Thoracic aorta (tissue), 2 donors: ENCODE measurements around the gene FAM184B. TPM values are rescaled to one million over a fixed set of nuclear protein-coding genes. Genes with fewer than 3 reads are reported as not detected.

Experiments used
- ATAC-seq: fragments of 150-250 bp; one replicate; pipeline ENCODE4 v1.8.0; 2017; ENCODE audit warnings: low read depth; ENCODE audit not compliant: insufficient number of reproducible peaks, low FRiP score
- DNase-seq: peaks from one replicate; pipeline ENCODE4 v3.0.0-alpha.2; 2020; ENCODE audit warnings: low spot score
- H3K27ac ChIP-seq, 2 donors: fragments of 200-600 bp; sonication (generic); 1 replicate in 1 of 2; 2 replicates in 1 of 2; pipeline ENCODE4 v1.5.1; 2016; ENCODE audit warnings: mild to moderate bottlenecking in 2 of 2, moderate library complexity in 2 of 2
- H3K27me3 ChIP-seq: fragments of 200-600 bp; sonication (generic); replicated peaks from 2 replicates; pipeline ENCODE4 v1.6.0; 2016; ENCODE audit warnings: mild to moderate bottlenecking; ENCODE audit not compliant: insufficient read depth
- H3K36me3 ChIP-seq: fragments of 200-600 bp; sonication (generic); one replicate; pipeline ENCODE4 v1.5.1; 2016
- H3K4me1 ChIP-seq, 2 donors: fragments of 200-600 bp; sonication (generic); 1 replicate in 1 of 2; 2 replicates in 1 of 2; pipeline versions ENCODE4 v1.5.1 to v1.6.0; 2016; ENCODE audit warnings: low read depth in 2 of 2, mild to moderate bottlenecking in 1 of 2; ENCODE audit not compliant: control insufficient read depth in 1 of 2
- H3K4me3 ChIP-seq: fragments of 200-600 bp; sonication (generic); 2 replicates; pipeline ENCODE4 v1.5.1; 2016; ENCODE audit warnings: mild to moderate bottlenecking
- H3K9me3 ChIP-seq: fragments of 200-600 bp; sonication (generic); 2 replicates; pipeline ENCODE4 v1.5.1; 2016
- total RNA-seq, 2 donors: library from RNA; depleted of rRNA; stranded (reverse); fragments of >200 nt; gene quantifications; one replicate each; pipeline versions ENCODE4 v1.1.0 to v1.2.3, GENCODE V29; 2016
- TF ChIP-seq, protein P1 (sequence below): fragments of 200-600 bp; sonication (generic); IDR thresholded peaks from one replicate; pipeline ENCODE4 v1.5.1; 2019; ENCODE audit warnings: antibody characterized with exemption

The FAM184B gene
- total RNA-seq, 2 donors from 2014 or later: not detected

DNA sequence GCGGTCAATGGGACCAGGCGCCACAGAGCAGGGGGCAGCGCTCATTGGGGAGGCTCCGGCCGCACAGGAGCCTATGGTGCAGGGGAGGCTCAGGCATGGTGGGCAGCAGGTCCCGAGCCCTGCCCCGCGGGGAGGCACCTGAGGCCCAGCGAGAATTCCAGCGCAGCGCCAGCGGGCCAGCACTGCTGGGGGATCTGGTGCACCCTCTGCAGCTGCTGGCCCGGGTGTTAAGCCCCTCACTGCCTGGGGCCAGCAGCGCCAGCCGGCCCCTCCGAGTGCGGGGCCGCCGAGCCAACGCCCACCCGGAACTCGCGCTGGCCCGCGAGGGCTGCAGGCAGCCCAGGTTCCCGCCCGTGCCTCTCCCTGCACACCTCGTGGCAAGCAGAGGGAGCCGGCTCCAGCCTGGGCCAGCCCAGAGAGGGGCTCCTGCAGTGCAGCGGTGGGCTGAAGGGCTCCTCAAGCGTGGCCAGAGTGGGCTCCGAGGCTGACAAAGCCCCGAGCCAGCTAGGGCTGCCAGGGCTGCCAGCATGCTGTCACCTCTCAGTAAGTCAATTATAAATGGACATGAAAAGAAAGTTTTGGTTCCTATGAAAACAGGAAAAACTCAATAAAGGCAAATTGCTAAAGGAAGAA is 14.5 kb downstream of the FAM184B start:
- no peak overlapping the region for H3K27ac ChIP-seq
- ATAC-seq: no peak
- TF ChIP-seq, protein P1, sequence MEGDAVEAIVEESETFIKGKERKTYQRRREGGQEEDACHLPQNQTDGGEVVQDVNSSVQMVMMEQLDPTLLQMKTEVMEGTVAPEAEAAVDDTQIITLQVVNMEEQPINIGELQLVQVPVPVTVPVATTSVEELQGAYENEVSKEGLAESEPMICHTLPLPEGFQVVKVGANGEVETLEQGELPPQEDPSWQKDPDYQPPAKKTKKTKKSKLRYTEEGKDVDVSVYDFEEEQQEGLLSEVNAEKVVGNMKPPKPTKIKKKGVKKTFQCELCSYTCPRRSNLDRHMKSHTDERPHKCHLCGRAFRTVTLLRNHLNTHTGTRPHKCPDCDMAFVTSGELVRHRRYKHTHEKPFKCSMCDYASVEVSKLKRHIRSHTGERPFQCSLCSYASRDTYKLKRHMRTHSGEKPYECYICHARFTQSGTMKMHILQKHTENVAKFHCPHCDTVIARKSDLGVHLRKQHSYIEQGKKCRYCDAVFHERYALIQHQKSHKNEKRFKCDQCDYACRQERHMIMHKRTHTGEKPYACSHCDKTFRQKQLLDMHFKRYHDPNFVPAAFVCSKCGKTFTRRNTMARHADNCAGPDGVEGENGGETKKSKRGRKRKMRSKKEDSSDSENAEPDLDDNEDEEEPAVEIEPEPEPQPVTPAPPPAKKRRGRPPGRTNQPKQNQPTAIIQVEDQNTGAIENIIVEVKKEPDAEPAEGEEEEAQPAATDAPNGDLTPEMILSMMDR: no peak
- no peaks in the 10 kb centered on the region for H3K36me3 ChIP-seq
- no peak overlapping the region for H3K4me3 ChIP-seq
- H3K4me1 ChIP-seq: no peaks in the 10 kb centered on the region
- H3K9me3 ChIP-seq: no peaks in the 10 kb centered on the region
- no peaks in the 10 kb centered on the region for H3K27me3 ChIP-seq
- no peak for DNase-seq

DNA sequence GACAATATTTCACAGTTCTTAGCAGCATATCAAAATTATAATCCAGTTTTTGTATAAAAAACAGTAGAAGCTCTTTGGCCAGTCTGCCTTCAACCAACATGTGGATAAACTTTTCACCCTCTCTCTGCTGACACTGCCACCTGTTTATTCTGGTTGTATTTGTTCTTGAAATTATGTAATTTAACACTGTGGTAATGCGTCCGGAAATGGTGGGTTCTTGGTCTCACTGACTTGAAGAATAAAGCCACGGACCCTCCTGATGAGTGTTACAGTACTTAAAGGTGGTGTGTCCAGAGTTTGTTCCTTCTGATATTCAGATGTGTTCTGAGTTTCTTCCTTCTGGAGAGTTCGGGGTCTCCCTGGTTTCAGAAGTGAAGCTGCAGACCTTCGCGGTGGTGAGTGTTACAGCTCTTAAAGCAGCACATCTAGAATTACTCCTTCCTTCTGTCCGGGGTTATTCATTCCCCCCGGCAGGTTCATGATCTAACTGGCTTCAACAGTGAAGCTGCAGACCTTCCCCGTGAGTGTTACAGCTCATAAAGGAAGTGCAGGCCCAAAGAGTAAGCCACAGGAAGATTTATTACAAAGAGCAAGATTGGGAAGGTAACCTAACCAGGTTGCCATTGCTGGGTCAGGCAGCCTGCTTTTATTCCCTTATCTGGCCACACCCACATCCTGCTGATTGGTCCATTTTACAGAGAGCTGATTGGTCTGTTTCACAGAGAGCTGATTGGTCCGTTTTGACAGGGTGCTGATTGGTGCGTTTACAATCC is 15.7 kb downstream of the FAM184B start:
- Histone ChIP-seq H3K4me1 (no peaks in the 10 kb centered on the region), H3K4me3 (no peak overlapping the region), H3K27ac (no peak overlapping the region), H3K36me3 (no peaks in the 10 kb centered on the region), H3K27me3 (no peaks in the 10 kb centered on the region), H3K9me3 (no peaks in the 10 kb centered on the region)
- TF ChIP-seq, protein P1: no peak
- no peak for DNase-seq
- ATAC-seq: no peak

DNA sequence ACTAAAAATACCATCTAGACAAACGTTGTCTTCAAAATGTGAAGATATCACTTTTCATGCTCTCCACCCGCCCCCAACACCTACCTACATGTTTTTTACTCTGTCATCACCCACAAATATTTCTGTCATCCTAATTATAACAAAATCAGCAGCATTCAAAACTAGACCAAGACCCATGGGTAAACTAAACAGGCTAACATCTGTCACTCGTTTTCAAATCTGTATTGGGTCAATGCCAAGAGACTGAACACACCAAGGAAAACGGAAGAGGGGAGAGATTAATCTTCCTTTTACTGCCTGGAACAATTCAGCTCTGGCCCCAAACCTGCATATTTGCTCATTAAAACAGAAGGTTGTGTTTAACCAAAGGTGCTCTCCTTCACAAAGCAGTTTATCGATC is 17.5 kb downstream of the FAM184B start:
- no peaks in the 10 kb centered on the region for H3K4me1 ChIP-seq
- no peaks in the 10 kb centered on the region for H3K9me3 ChIP-seq
- no peak for DNase-seq
- ATAC-seq: no peak
- H3K27me3 ChIP-seq: no peaks in the 10 kb centered on the region
- TF ChIP-seq, protein P1: no peak
- H3K4me3 ChIP-seq: no peak overlapping the region
- no peak overlapping the region for H3K27ac ChIP-seq
- no peaks in the 10 kb centered on the region for H3K36me3 ChIP-seq

DNA sequence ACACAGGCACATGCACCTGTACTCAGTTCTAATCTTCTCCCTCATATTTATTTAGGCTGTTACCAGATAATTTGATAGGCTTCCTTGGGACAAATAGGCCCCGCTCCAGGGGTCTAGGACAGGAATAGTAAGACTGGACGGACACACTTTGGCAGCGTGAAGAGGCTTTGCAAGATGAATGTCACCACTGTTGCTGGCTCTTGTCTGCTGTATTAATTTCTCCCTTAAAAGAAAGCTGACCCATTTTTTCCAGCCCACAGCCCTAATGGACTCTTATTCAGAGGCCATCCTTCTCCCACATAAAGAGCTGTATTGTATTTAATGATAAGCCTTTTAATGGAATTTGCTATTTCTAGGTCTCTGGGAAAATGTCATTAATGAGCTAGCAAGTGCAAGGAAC is 18.0 kb downstream of the FAM184B start:
- no peak overlapping the region for H3K4me3 ChIP-seq
- no peak overlapping the region for H3K27ac ChIP-seq
- ATAC-seq (no peak), DNase-seq (no peak)
- TF ChIP-seq, protein P1: no peak
- H3K27me3 ChIP-seq: no peaks in the 10 kb centered on the region
- no peaks in the 10 kb centered on the region for H3K36me3 ChIP-seq
- no peaks in the 10 kb centered on the region for H3K9me3 ChIP-seq
- H3K4me1 ChIP-seq: no peaks in the 10 kb centered on the region

DNA sequence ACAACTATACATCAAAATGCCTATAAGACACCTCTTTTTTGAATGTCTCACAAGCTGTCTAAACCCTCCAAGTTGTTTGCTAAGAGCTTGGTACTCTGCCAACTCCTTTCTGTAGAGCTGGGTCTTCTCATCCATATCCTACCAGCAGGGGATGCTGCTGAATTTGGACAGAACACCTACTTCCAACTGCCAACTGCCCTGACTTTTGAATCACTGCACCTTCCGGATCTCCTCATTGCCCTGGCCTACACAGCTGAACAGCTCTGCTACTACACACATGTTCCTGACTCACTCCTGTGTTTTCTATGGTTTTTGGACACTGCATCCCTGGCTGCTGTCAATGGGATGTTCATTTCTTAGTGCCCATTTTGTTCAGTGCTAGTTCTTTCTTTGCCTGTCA is 18.7 kb downstream of the FAM184B start:
- H3K4me3 ChIP-seq: no peak overlapping the region
- no peaks in the 10 kb centered on the region for H3K9me3 ChIP-seq
- no peaks in the 10 kb centered on the region for H3K4me1 ChIP-seq
- no peak for DNase-seq
- no peaks in the 10 kb centered on the region for H3K36me3 ChIP-seq
- no peak for ATAC-seq
- TF ChIP-seq, protein P1: no peak
- no peak overlapping the region for H3K27ac ChIP-seq
- H3K27me3 ChIP-seq: no peaks in the 10 kb centered on the region
